ENCODE data around the gene ZNF277.

The ZNF277 gene

GRCh38 chr7:112254156-112254555, 47.7 kb downstream of the ZNF277 start:
- DNase-seq (ENCODE audit: low spot score), result no peak

GRCh38 chr7:112254709-112255387, 48.4 kb downstream of the ZNF277 start:
- no peak for DNase-seq (ENCODE audit: low spot score)

GRCh38 chr7:112255388-112255720, 48.9 kb downstream of the ZNF277 start:
- no peak for DNase-seq (ENCODE audit: low spot score)

- no peak for DNase-seq (ENCODE audit: low spot score)
Measured at GRCh38 chr7:112257073-112257472, 50.6 kb downstream of the ZNF277 start.

- DNase-seq (ENCODE audit: low spot score), result no peak
Measured at GRCh38 chr7:112260911-112261310, 54.4 kb downstream of the ZNF277 start.

- DNase-seq (ENCODE audit: low spot score), result no peak
Measured at GRCh38 chr7:112262036-112262435, 55.5 kb downstream of the ZNF277 start.

- DNase-seq (ENCODE audit: low spot score), result no peak
Measured at GRCh38 chr7:112262855-112263487, 56.5 kb downstream of the ZNF277 start.

- no peak for DNase-seq (ENCODE audit: low spot score)
Measured at GRCh38 chr7:112263519-112263918, 57.0 kb downstream of the ZNF277 start.

GRCh38 chr7:112266141-112266540, 59.6 kb downstream of the ZNF277 start:
- DNase-seq (ENCODE audit: low spot score), result no peak

- DNase-seq (ENCODE audit: low spot score), result no peak
Measured at GRCh38 chr7:112266595-112267270, 60.2 kb downstream of the ZNF277 start.

GRCh38 chr7:112267944-112268691, 61.6 kb downstream of the ZNF277 start:
- DNase-seq (ENCODE audit: low spot score), result no peak

- DNase-seq (ENCODE audit: low spot score), result no peak
Measured at GRCh38 chr7:112271162-112271561, 64.7 kb downstream of the ZNF277 start.

- no peak for DNase-seq (ENCODE audit: low spot score)
Measured at GRCh38 chr7:112272921-112273561, 66.5 kb downstream of the ZNF277 start.

- DNase-seq (ENCODE audit: low spot score), result no peak
Measured at GRCh38 chr7:112279042-112279441, 72.5 kb downstream of the ZNF277 start.

GRCh38 chr7:112280267-112280666, 73.8 kb downstream of the ZNF277 start:
- DNase-seq (ENCODE audit: low spot score), result no peak

- no peak for DNase-seq (ENCODE audit: low spot score)
Measured at GRCh38 chr7:112282476-112283188, 76.1 kb downstream of the ZNF277 start.

- DNase-seq (ENCODE audit: low spot score), result no peak
Measured at GRCh38 chr7:112283382-112283910, 77.0 kb downstream of the ZNF277 start.

GRCh38 chr7:112286250-112287086, 80.0 kb downstream of the ZNF277 start:
- DNase-seq (ENCODE audit: low spot score), result peak; percentile 89

- no peak for DNase-seq (ENCODE audit: low spot score)
Measured at GRCh38 chr7:112288301-112288700, 81.8 kb downstream of the ZNF277 start.

- no peak for DNase-seq (ENCODE audit: low spot score)
Measured at GRCh38 chr7:112290065-112290464, 83.6 kb downstream of the ZNF277 start.

Data from cerebellar cortex (tissue), 1 donor.